GM18907 (cell line): Measurements from ENCODE around the gene ADGRG1.

Experiments used
- ATAC-seq: cut with Tn5 transposase; IDR thresholded peaks from one replicate; pipeline ENCODE4 v1.9.1; 2021; ENCODE audit warnings: mild to moderate bottlenecking, moderate library complexity; ENCODE audit not compliant: unreplicated experiment

The ADGRG1 gene

DNA sequence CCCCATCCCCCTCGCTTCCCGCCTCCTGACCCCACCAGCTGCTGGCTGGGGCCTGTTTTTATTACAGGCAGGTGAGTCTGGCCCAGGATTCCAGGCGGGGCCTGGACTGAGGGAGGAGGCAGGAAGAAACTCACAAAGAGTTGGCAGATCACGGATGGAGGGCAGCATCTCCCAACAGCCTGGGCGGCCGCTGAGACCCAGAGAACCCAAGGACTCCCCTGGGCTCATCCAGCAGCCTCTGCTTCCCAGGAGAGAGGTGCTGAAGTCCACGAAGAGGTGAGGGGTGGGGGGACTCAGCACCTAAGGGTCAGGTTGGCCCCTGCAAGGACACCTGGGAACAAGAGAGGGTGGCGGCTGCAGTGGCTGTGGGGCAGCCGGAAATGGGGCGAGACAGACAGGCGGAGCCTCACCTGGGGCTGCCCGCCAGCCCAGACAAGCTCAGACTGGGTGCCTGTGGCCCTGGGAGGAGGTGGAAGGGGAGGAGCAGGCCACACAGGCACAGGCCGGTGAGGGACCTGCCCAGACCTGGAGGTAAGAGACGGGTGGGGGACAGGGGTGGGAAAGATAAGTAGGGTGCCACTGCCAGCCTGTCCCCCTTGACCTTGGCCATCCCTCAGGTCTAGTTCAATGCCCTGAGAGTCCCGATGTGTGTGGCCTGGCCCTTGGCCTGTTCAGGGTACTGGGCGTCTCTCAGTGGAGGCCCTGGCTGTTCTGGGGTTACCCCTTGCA lies 8.7 kb upstream of the ADGRG1 start:
- no peak for ATAC-seq

GRCh38 chr16:57620335-57621231 lies 7.8 kb upstream of the ADGRG1 start:
- ATAC-seq = no peak

DNA sequence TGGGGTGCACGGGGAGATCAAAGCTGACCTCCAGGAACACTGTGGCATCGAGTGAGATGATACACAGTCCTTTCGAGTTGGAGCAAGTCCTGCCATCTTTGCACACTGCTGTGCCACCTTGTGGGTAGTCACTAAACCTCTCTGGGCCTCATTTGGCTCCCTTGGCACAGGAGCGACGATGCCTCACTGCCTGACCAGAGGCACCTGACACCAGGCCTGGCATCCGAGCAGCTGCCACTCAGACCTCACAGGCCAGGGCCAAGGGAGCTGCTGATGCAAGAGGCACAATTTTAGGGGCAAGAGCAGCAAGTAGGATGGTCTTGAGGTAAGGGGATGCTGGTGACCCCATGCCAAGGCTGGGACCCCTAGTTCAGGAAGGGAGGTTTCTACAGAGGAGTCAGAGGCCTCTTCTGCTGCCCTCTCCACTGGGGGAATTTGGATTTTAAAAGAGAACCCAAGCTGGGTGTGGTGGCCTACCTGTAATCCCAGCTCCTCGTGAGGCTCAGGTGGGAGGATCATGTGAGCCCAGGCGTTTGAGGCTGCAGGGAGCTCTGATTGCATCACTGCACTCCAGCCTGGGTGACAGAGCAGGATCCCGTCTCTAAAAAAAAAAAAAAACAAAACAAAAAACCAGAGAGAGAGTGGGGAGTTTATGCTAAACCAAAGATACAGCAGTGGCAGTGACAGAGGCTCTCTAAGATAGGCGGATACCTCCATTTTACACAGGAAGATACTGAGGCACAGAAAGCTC lies 6.7 kb upstream of the ADGRG1 start:
- ATAC-seq = no peak

GRCh38 chr16:57622361-57623250 lies 5.8 kb upstream of the ADGRG1 start:
- ATAC-seq = no peak

- no peak for ATAC-seq
Measured at GRCh38 chr16:57623251-57624043, 5.0 kb upstream of the ADGRG1 start.

DNA sequence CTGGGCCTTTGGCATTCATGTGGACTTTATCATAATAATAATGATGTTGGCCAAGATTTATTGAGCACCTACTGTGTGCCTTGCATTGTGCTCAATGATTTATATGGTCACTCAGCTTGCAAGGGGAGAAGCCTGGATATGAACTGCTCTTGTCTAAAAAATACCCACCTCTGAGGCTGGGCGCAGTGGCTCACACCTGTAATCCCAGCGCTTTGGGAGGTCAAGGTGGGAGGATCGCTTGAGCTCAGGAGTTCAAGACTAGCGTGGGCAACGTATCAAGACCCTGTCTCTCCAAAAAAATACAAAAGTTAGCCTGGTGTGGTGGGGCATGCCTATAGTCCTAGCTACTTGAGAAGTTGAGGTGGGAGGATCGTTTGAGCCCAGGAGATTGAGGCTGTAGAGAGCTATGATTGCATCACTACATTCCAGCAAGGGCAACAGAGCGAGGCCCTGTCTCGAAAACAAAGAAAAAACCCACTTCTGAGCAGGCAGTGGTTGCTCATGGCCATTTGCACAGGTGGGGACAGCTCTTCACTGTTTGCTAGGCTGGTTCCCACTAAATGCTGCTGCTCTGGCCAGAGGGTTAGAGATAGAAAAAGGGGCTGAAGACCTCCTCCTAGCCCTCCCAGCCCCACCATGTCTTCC lies 4.3 kb upstream of the ADGRG1 start:
- no peak for ATAC-seq

- no peak for ATAC-seq
Measured at GRCh38 chr16:57624806-57625500, 3.5 kb upstream of the ADGRG1 start.

- no peak for ATAC-seq
Measured at GRCh38 chr16:57626420-57627170, 1.8 kb upstream of the ADGRG1 start.

- ATAC-seq = no peak
Measured at GRCh38 chr16:57627184-57627871, 1.1 kb upstream of the ADGRG1 start.

DNA sequence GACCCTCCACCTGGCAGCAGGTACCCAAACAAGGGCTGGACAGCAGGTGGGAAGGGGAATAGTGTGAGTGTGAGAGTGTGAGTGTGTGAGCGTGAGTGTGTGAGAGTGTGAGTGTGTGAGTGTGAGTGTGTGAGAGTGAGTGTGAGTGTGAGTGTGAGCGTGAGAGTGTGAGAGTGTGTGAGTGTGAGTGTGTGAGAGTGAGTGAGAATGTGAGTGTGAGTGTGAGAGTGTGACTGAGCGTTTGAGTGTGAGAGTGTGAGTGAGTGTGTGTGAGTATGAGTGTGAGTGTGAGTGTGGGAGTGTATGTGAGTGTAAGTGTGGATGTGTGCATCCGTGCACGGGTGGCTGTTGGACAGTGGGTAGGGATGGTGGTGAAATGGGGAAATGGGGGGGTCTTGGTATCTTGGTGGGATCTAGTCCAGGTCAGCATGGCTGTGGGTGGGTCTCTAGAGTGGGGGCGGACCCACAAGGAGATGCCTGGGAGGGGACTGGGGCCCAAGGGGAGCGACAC lies 408 bp downstream of the ADGRG1 start:
- ATAC-seq = no peak

GRCh38 chr16:57629516-57630406 lies 1.3 kb downstream of the ADGRG1 start:
- ATAC-seq = no peak

DNA sequence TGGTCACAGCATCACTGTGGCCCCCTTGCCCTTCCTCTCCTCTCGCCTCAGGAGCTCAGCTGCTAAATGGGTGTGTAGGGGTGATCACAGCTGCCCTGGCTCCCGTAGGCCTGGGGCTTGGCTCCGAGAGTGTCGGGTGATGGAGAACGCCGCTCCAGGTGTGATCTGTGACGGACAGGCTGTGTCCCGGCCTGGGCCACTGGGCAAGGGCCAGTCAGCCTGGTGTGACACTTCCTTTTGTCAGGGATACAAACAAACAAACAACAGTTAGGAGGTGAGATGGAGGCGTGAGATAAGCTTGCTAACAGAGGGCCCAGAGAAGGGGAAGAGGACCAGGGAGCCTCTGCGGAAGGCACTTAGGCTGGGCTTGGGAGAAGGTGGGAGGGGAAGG lies 2.0 kb downstream of the ADGRG1 start:
- ATAC-seq = no peak

GRCh38 chr16:57630931-57631845 lies 2.8 kb downstream of the ADGRG1 start:
- no peak for ATAC-seq

DNA sequence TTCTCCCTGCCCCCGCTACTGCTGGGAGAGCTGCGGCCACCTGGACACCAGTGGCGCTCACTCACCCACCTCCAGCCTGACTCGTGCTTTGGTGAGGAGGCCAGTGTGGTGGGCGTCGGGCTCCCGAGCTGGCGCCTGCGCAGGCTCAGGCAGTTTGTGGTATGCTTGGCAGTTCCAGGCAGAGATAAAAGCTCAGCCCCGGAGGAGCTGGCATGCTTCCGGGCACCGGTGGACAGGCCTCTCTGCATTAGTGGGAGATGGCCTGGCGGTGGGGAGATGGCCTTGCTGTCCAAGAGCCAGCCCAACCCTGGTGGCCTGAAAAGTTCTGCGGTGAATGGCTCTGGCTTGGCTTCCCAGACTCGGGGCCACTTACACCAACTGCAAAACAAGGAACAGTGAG lies 4.1 kb downstream of the ADGRG1 start:
- no peak for ATAC-seq
